D341Med (cell line): Measurements from ENCODE around the gene DCUN1D2.
"Not testable (repeated sequence)": the region's sequence is repeated elsewhere in the genome, so short reads cannot be mapped to it uniquely, and the experiment has no call there.

Experiments
- DNase-seq: peaks from one replicate; pipeline ENCODE4 v3.0.0; 2012; ENCODE audit warnings: low spot score

Gene DCUN1D2

GRCh38 chr13:113489549-113490495, 689 bp downstream of the DCUN1D2 start:
- no peak for DNase-seq

GRCh38 chr13:113489171-113489548, 1.4 kb downstream of the DCUN1D2 start:
- DNase-seq, result no peak

- no peak for DNase-seq
Observed at GRCh38 chr13:113488283-113488682, 2.2 kb downstream of the DCUN1D2 start.

GRCh38 chr13:113486698-113487097, 3.8 kb downstream of the DCUN1D2 start:
- no peak for DNase-seq

GRCh38 chr13:113485545-113485944, 5.0 kb downstream of the DCUN1D2 start:
- no peak for DNase-seq

- no peak for DNase-seq
Observed at GRCh38 chr13:113483504-113484293, 6.8 kb downstream of the DCUN1D2 start.

- no peak for DNase-seq
Observed at GRCh38 chr13:113483081-113483480, 7.4 kb downstream of the DCUN1D2 start.

GRCh38 chr13:113479179-113479578, 11.3 kb downstream of the DCUN1D2 start:
- no peak for DNase-seq

- DNase-seq, result no peak
Observed at GRCh38 chr13:113477724-113478123, 12.8 kb downstream of the DCUN1D2 start.

GRCh38 chr13:113476811-113477210, 13.7 kb downstream of the DCUN1D2 start:
- no peak for DNase-seq

- DNase-seq, result no peak
Observed at GRCh38 chr13:113475911-113476310, 14.6 kb downstream of the DCUN1D2 start.

- DNase-seq, result no peak
Observed at GRCh38 chr13:113475280-113475679, 15.2 kb downstream of the DCUN1D2 start.

- no peak for DNase-seq
Observed at GRCh38 chr13:113474179-113474578, 16.3 kb downstream of the DCUN1D2 start.

GRCh38 chr13:113472355-113473025, 18.0 kb downstream of the DCUN1D2 start:
- DNase-seq, result no peak

- no peak for DNase-seq
Observed at GRCh38 chr13:113471844-113472243, 18.7 kb downstream of the DCUN1D2 start.

- not testable (repeated sequence) for DNase-seq
Observed at GRCh38 chr13:113470635-113471163, 19.8 kb downstream of the DCUN1D2 start.

GRCh38 chr13:113470073-113470472, 20.4 kb downstream of the DCUN1D2 start:
- DNase-seq, result no peak

GRCh38 chr13:113469582-113469981, 20.9 kb downstream of the DCUN1D2 start:
- no peak for DNase-seq

- DNase-seq, result no peak
Observed at GRCh38 chr13:113468472-113469201, 21.9 kb downstream of the DCUN1D2 start.

- DNase-seq, result no peak
Observed at GRCh38 chr13:113468029-113468428, 22.5 kb downstream of the DCUN1D2 start.

GRCh38 chr13:113466383-113466782, 24.1 kb downstream of the DCUN1D2 start:
- DNase-seq, result no peak
